PC-9 (cell line): ENCODE results near the gene MBTPS1.

Experiments used
- EZH2 ChIP-seq: fragments of 200-600 bp; sonication (generic); IDR thresholded peaks from 2 replicates; pipeline ENCODE4 v1.8.0; 2017; ENCODE audit warnings: antibody characterized with exemption, low read depth
- TF ChIP-seq, protein P1 (sequence below): fragments of 200-600 bp; sonication (generic); conservative IDR thresholded peaks from 2 replicates; pipeline ENCODE4 v1.6.1; 2017; ENCODE audit warnings: mixed run types, antibody characterized with exemption, mild to moderate bottlenecking, moderate library complexity

DNA sequence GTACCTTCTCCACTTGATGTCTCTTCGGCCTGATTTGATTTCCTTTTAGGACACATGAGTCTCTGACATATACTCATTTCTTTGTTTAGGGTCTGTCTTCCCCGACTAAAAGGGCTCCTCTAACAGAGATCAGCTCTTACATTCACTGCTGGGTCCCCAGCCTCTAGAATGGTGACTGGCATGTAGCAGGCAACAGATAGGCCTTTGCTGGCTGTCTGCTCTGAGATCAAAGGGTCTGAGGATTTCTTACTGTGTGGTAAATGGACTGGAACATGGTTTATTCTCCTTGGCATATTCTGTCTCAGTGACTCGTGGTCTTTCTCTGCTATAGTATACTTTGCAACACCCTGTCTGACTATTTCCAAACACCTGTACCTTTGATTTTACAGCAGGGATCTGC, 45.1 kb upstream of the MBTPS1 start:
- TF ChIP-seq, protein P1, sequence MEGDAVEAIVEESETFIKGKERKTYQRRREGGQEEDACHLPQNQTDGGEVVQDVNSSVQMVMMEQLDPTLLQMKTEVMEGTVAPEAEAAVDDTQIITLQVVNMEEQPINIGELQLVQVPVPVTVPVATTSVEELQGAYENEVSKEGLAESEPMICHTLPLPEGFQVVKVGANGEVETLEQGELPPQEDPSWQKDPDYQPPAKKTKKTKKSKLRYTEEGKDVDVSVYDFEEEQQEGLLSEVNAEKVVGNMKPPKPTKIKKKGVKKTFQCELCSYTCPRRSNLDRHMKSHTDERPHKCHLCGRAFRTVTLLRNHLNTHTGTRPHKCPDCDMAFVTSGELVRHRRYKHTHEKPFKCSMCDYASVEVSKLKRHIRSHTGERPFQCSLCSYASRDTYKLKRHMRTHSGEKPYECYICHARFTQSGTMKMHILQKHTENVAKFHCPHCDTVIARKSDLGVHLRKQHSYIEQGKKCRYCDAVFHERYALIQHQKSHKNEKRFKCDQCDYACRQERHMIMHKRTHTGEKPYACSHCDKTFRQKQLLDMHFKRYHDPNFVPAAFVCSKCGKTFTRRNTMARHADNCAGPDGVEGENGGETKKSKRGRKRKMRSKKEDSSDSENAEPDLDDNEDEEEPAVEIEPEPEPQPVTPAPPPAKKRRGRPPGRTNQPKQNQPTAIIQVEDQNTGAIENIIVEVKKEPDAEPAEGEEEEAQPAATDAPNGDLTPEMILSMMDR, result no peak
- no peak for TF ChIP-seq EZH2
